HCT116 (cell line): ENCODE results near the gene RRP12. TPM values are rescaled to one million over a fixed set of nuclear protein-coding genes. Genes with fewer than 3 reads are reported as not detected.

Experiments
- ATAC-seq: fragments of 200-7000 bp; cut with Tn5 transposase; 2 replicates; pipeline ENCODE4 v1.9.1; 2020; ENCODE audit warnings: mild to moderate bottlenecking, moderate library complexity
- BruUV-seq: library from RNA; stranded (reverse); fragments of 400-500 nt; replicated peaks from 2 replicates; lab custom pipeline; 2021; lab: Mats Ljungman, UMichigan
- CTCF ChIA-PET: fragments of 300-600 bp; sonication (Branson Sonifier 250); formaldehyde crosslinking; loops from one replicate; lab custom pipeline; 2021; ENCODE audit warnings: antibody characterized with exemption; lab: Charles Lee
- POLR2A ChIA-PET: fragments of 300-600, 350-600 bp; sonication (Branson Sonifier 250); formaldehyde crosslinking; loops from one replicate; lab custom pipeline; 2021; ENCODE audit warnings: antibody characterized with exemption; lab: Charles Lee
- RAD21 ChIA-PET, 2 experiments: fragments of 300-600 bp; sonication (Branson Sonifier 250); formaldehyde crosslinking; loops; one replicate each; lab custom pipeline; 2023; ENCODE audit warnings: low total read pairs in 2 of 2; ENCODE audit not compliant: uncharacterized antibody in 2 of 2, unreplicated experiment in 2 of 2, low non-redundant PET in 1 of 2; lab: Charles Lee
- DNase-seq: peaks from one replicate; pipeline ENCODE4 v3.0.0-alpha.2; 2010; ENCODE audit warnings: low read depth, low spot score
- H2AFZ ChIP-seq: fragments of 200-600 bp; shearing (Covaris generic), sonication (generic); 2 replicates; pipeline ENCODE4 v1.6.1; 2017; ENCODE audit warnings: low read depth, mixed run types, mixed read lengths, antibody characterized with exemption, low read length; ENCODE audit not compliant: poor library complexity, severe bottlenecking
- H3K27ac ChIP-seq: 2 replicates; pipeline ENCODE4 v1.5.1; 2012; ENCODE audit warnings: low read depth, low read length
- H3K27me3 ChIP-seq: fragments of 200-600 bp; sonication (generic); 2 replicates; pipeline ENCODE4 v1.6.1; 2016; ENCODE audit warnings: mixed run types, low read length, mixed read lengths; ENCODE audit not compliant: insufficient read depth
- H3K36me3 ChIP-seq, 2 experiments: fragments of 200-500 bp in 1 of 2; fragments of 200-600 bp in 1 of 2; sonication (Bioruptor generic) in 1 of 2; sonication (generic) in 1 of 2; 2 replicates each; pipeline versions ENCODE4 v1.5.1 to v1.6.1; 2014 to 2016; ENCODE audit warnings: low read length in 2 of 2, inconsistent platforms in 1 of 2, mixed read lengths in 1 of 2, mixed run types in 1 of 2; ENCODE audit not compliant: insufficient read depth in 2 of 2, control insufficient read depth in 1 of 2
- H3K4me1 ChIP-seq, 2 experiments: fragments of 200-600 bp in 1 of 2; sonication (generic) in 1 of 2; 2 replicates each; pipeline versions ENCODE4 v1.5.1 to v1.6.1; 2012 to 2017; ENCODE audit warnings: low read length in 2 of 2, inconsistent platforms in 1 of 2, mild to moderate bottlenecking in 1 of 2, mixed read lengths in 1 of 2, mixed run types in 1 of 2, moderate library complexity in 1 of 2; ENCODE audit not compliant: insufficient read depth in 2 of 2, control insufficient read depth in 1 of 2
- H3K4me2 ChIP-seq: fragments of 200-600 bp; sonication (generic); 2 replicates; pipeline ENCODE4 v1.6.1; 2017; ENCODE audit warnings: mixed run types, low read length, mixed read lengths
- H3K4me3 ChIP-seq, 2 experiments: fragments of 200-600 bp in 1 of 2; sonication (generic) in 1 of 2; replicated peaks in 1 of 2; 2 replicates each; pipeline ENCODE4 v1.5.1; 2011 to 2016; ENCODE audit warnings: low read length in 2 of 2, control low read depth in 1 of 2, low read depth in 1 of 2, mild to moderate bottlenecking in 1 of 2, mixed read lengths in 1 of 2, mixed run types in 1 of 2
- H3K79me2 ChIP-seq: fragments of 200-600 bp; sonication (generic); 2 replicates; pipeline ENCODE4 v1.6.1; 2017; ENCODE audit warnings: mild to moderate bottlenecking, mixed run types, low read length, moderate library complexity, mixed read lengths; ENCODE audit not compliant: insufficient read depth
- H3K9ac ChIP-seq: fragments of 200-600 bp; sonication (generic); 2 replicates; pipeline ENCODE4 v1.6.1; 2016; ENCODE audit warnings: low read length, mixed read lengths
- H3K9me2 ChIP-seq: fragments of 200-600 bp; sonication (generic), shearing (Covaris generic); 2 replicates; pipeline ENCODE4 v1.6.1; 2017; ENCODE audit warnings: mixed run types, mild to moderate bottlenecking, moderate library complexity; ENCODE audit not compliant: insufficient read depth
- H3K9me3 ChIP-seq, 2 experiments: fragments of 200-500 bp in 1 of 2; fragments of 200-600 bp in 1 of 2; sonication (Bioruptor generic) in 1 of 2; sonication (generic) in 1 of 2; 2 replicates each; pipeline ENCODE4 v1.6.1; 2014 to 2017; ENCODE audit warnings: low read length in 2 of 2, mixed read lengths in 2 of 2, inconsistent platforms in 1 of 2, low read depth in 1 of 2, mild to moderate bottlenecking in 1 of 2, mixed run types in 1 of 2, moderate library complexity in 1 of 2; ENCODE audit not compliant: control insufficient read depth in 1 of 2, insufficient read depth in 1 of 2
- H4K20me1 ChIP-seq: fragments of 200-600 bp; sonication (generic), shearing (Covaris generic); 2 replicates; pipeline ENCODE4 v1.6.1; 2017; ENCODE audit warnings: mixed run types, mild to moderate bottlenecking, moderate library complexity; ENCODE audit not compliant: insufficient read depth
- CBX3 ChIP-seq: IDR thresholded peaks from 2 replicates; pipeline ENCODE4 v1.6.1; 2012; ENCODE audit warnings: low read depth
- ELF1 ChIP-seq: IDR thresholded peaks from 2 replicates; pipeline ENCODE4 v1.6.1; 2012; ENCODE audit warnings: low read depth, borderline replicate concordance
- EZH2phosphoT487 ChIP-seq: fragments of 200-600 bp; IDR thresholded peaks from 2 replicates; pipeline ENCODE4 v1.6.1; 2018; ENCODE audit warnings: antibody characterized with exemption, borderline replicate concordance
- FOSL1 ChIP-seq: IDR thresholded peaks from 2 replicates; pipeline ENCODE4 v1.6.1; 2012; ENCODE audit warnings: low read depth
- POLR2AphosphoS5 ChIP-seq: IDR thresholded peaks from 2 replicates; pipeline ENCODE4 v1.6.1; 2011; ENCODE audit warnings: mild to moderate bottlenecking, low read depth, low read length, moderate library complexity
- RAD21 ChIP-seq: IDR thresholded peaks from 2 replicates; pipeline ENCODE4 v1.6.1; 2012; ENCODE audit warnings: low read depth, mild to moderate bottlenecking
- SIN3A ChIP-seq: IDR thresholded peaks from 2 replicates; pipeline ENCODE4 v1.6.1; 2012; ENCODE audit warnings: low read depth
- SP1 ChIP-seq: IDR thresholded peaks from 2 replicates; pipeline ENCODE4 v1.6.1; 2012; ENCODE audit warnings: low read depth
- TCF7L2 ChIP-seq: IDR thresholded peaks from 2 replicates; pipeline ENCODE4 v1.7.0; 2011; ENCODE audit warnings: borderline replicate concordance, inconsistent platforms; ENCODE audit not compliant: insufficient read depth, insufficient read length; ENCODE audit errors: extremely low read depth
- YY1 ChIP-seq: IDR thresholded peaks from 2 replicates; pipeline ENCODE4 v1.6.1; 2011; ENCODE audit warnings: low read length, low read depth, moderate library complexity, mild to moderate bottlenecking; ENCODE audit not compliant: insufficient replicate concordance; ENCODE audit errors: extremely low read depth
- ZFX ChIP-seq: fragments of 450-650 bp; IDR thresholded peaks from 2 replicates; pipeline ENCODE4 v1.6.1; 2017
- ZNF274 ChIP-seq: fragments of 200-500 bp; sonication (Bioruptor generic); IDR thresholded peaks from 2 replicates; pipeline ENCODE4 v1.6.1; 2014; ENCODE audit warnings: mild to moderate bottlenecking, low read depth, low read length, inconsistent platforms
- intact Hi-C: fragments of 100-400 bp; cut with micrococcal nuclease; formaldehyde crosslinking; loops from 2 replicates; pipeline ENCODE4 v1.10.0; 2022
- total RNA-seq: library from RNA; stranded (reverse); gene quantifications from one replicate; pipeline ENCODE4 v1.2.1, GENCODE V29; 2021; ENCODE audit not compliant: unreplicated experiment
- TF ChIP-seq, protein P1 (sequence below): IDR thresholded peaks from 2 replicates; pipeline ENCODE4 v1.6.1; 2012; ENCODE audit warnings: low read depth
- TF ChIP-seq, protein P2 (sequence below): IDR thresholded peaks from 2 replicates; pipeline ENCODE4 v1.6.1; 2012
- TF ChIP-seq, protein P3 (sequence below): IDR thresholded peaks from 2 replicates; pipeline ENCODE4 v1.6.1; 2011; ENCODE audit warnings: mild to moderate bottlenecking, low read length, moderate library complexity; ENCODE audit not compliant: insufficient replicate concordance; ENCODE audit errors: extremely low read depth

RRP12 gene
- total RNA-seq, 1 experiment from 2014 or later = 67.0 TPM

DNA sequence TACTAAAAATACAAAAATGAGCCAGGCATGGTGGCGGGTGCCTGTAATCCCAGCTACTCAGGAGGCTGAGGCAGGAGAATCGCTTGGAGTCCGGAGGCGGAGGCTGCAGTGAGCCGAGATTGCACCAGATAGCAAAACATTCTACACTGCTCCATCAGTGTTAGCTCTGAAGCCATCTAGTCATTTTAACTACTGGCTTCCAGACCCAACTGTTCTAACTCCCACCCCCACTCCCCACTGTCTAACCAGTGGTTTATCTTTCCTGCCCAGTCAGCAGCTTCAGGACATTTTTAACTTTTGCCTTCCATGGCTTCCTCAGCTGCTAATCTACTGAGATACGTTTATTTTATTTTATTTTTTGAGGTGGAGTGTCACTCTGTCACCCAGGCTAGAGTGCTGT lies 88.2 kb downstream of the RRP12 start:
- 0 out of 2 replicates have a peak, but pooled peaks cover 4% of the 10 kb centered on the region for H3K9me2 ChIP-seq
- H3K4me2 ChIP-seq = no peak overlapping the region
- no TSS peak for BruUV-seq
- H4K20me1 ChIP-seq = no peaks in the 10 kb centered on the region
- DNase-seq = no peak
- intact Hi-C loops = no loop called here
- no peak for TF ChIP-seq EZH2phosphoT487
- TF ChIP-seq TCF7L2 = no peak
- no peak for TF ChIP-seq RAD21
- TF ChIP-seq, protein P1, sequence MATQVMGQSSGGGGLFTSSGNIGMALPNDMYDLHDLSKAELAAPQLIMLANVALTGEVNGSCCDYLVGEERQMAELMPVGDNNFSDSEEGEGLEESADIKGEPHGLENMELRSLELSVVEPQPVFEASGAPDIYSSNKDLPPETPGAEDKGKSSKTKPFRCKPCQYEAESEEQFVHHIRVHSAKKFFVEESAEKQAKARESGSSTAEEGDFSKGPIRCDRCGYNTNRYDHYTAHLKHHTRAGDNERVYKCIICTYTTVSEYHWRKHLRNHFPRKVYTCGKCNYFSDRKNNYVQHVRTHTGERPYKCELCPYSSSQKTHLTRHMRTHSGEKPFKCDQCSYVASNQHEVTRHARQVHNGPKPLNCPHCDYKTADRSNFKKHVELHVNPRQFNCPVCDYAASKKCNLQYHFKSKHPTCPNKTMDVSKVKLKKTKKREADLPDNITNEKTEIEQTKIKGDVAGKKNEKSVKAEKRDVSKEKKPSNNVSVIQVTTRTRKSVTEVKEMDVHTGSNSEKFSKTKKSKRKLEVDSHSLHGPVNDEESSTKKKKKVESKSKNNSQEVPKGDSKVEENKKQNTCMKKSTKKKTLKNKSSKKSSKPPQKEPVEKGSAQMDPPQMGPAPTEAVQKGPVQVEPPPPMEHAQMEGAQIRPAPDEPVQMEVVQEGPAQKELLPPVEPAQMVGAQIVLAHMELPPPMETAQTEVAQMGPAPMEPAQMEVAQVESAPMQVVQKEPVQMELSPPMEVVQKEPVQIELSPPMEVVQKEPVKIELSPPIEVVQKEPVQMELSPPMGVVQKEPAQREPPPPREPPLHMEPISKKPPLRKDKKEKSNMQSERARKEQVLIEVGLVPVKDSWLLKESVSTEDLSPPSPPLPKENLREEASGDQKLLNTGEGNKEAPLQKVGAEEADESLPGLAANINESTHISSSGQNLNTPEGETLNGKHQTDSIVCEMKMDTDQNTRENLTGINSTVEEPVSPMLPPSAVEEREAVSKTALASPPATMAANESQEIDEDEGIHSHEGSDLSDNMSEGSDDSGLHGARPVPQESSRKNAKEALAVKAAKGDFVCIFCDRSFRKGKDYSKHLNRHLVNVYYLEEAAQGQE = no peak
- TF ChIP-seq ZNF274 = no peak
- no peak for TF ChIP-seq YY1
- TF ChIP-seq CBX3 = no peak
- TF ChIP-seq, protein P2, sequence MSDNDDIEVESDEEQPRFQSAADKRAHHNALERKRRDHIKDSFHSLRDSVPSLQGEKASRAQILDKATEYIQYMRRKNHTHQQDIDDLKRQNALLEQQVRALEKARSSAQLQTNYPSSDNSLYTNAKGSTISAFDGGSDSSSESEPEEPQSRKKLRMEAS = no peak
- TF ChIP-seq SP1 = no peak
- TF ChIP-seq ZFX = no peak
- TF ChIP-seq, protein P3, sequence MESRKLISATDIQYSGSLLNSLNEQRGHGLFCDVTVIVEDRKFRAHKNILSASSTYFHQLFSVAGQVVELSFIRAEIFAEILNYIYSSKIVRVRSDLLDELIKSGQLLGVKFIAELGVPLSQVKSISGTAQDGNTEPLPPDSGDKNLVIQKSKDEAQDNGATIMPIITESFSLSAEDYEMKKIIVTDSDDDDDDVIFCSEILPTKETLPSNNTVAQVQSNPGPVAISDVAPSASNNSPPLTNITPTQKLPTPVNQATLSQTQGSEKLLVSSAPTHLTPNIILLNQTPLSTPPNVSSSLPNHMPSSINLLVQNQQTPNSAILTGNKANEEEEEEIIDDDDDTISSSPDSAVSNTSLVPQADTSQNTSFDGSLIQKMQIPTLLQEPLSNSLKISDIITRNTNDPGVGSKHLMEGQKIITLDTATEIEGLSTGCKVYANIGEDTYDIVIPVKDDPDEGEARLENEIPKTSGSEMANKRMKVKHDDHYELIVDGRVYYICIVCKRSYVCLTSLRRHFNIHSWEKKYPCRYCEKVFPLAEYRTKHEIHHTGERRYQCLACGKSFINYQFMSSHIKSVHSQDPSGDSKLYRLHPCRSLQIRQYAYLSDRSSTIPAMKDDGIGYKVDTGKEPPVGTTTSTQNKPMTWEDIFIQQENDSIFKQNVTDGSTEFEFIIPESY = no peak
- no peak for TF ChIP-seq ELF1
- TF ChIP-seq FOSL1 = no peak
- no peak for TF ChIP-seq POLR2AphosphoS5
- no peak for TF ChIP-seq SIN3A
- TF ChIP-seq, all 23 proteins: peak for 0
- CTCF ChIA-PET = interaction anchor here (0.7 kb wide), 1 partner anchor 19 kb away, joined by 3 read pairs; no protein-coding TSS in a partner anchor
- H3K79me2 ChIP-seq = no peaks in the 10 kb centered on the region
- no peaks in the 10 kb centered on the region for H3K36me3 ChIP-seq
- no peaks in the 10 kb centered on the region for H3K9me3 ChIP-seq
- POLR2A ChIA-PET = no interaction called here
- RAD21 ChIA-PET = no interaction called here
- no peak for ATAC-seq
- H2AFZ ChIP-seq = no peak overlapping the region
- no peak overlapping the region for H3K4me3 ChIP-seq
- H3K27ac ChIP-seq = no peak overlapping the region
- H3K4me1 ChIP-seq = no peaks in the 10 kb centered on the region
- no peaks in the 10 kb centered on the region for H3K27me3 ChIP-seq
- H3K9ac ChIP-seq = no peak overlapping the region
